Measurements from ENCODE around the gene CTNNA3.

Gene CTNNA3

GRCh38 chr10:66292922-66293321 is 1403.1 kb downstream of the CTNNA3 start:
- Histone ChIP-seq H2AFZ (ENCODE audit: low read depth, low read length, severe bottlenecking) (no peak overlapping the region), H3K9me3 (ENCODE audit: insufficient read depth, low read length) (no peaks in the 10 kb centered on the region), H3K27ac (ENCODE audit: low read depth, low read length) (no peak overlapping the region), H3K4me2 (ENCODE audit: low read depth, low read length, poor library complexity, severe bottlenecking) (no peak overlapping the region), H4K20me1 (ENCODE audit: low read depth, low read length) (no peaks in the 10 kb centered on the region), H3F3A (ENCODE audit: insufficient read depth) (no peaks in the 10 kb centered on the region), H3K9ac (ENCODE audit: low read length) (no peak overlapping the region), H3K79me2 (ENCODE audit: insufficient read depth, low read length) (no peaks in the 10 kb centered on the region), H3K4me3 (ENCODE audit: insufficient read depth, low read length, poor library complexity, severe bottlenecking) (no peak overlapping the region), H3K36me3 (ENCODE audit: low read length) (no peaks in the 10 kb centered on the region), H3K27me3 (ENCODE audit: low read length) (no peaks in the 10 kb centered on the region), H3K9me2 (replicated peaks; ENCODE audit: insufficient read depth, low read length) (no peaks in the 10 kb centered on the region)
- no peak for TF ChIP-seq EZH2phosphoT487 (conservative IDR thresholded peaks at IDR 0.05; ENCODE audit: low read length)
- TF ChIP-seq, protein P1, sequence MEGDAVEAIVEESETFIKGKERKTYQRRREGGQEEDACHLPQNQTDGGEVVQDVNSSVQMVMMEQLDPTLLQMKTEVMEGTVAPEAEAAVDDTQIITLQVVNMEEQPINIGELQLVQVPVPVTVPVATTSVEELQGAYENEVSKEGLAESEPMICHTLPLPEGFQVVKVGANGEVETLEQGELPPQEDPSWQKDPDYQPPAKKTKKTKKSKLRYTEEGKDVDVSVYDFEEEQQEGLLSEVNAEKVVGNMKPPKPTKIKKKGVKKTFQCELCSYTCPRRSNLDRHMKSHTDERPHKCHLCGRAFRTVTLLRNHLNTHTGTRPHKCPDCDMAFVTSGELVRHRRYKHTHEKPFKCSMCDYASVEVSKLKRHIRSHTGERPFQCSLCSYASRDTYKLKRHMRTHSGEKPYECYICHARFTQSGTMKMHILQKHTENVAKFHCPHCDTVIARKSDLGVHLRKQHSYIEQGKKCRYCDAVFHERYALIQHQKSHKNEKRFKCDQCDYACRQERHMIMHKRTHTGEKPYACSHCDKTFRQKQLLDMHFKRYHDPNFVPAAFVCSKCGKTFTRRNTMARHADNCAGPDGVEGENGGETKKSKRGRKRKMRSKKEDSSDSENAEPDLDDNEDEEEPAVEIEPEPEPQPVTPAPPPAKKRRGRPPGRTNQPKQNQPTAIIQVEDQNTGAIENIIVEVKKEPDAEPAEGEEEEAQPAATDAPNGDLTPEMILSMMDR (IDR thresholded peaks at IDR 0.05; ENCODE audit: insufficient read depth, low read length, poor library complexity, severe bottlenecking) = no peak

DNA sequence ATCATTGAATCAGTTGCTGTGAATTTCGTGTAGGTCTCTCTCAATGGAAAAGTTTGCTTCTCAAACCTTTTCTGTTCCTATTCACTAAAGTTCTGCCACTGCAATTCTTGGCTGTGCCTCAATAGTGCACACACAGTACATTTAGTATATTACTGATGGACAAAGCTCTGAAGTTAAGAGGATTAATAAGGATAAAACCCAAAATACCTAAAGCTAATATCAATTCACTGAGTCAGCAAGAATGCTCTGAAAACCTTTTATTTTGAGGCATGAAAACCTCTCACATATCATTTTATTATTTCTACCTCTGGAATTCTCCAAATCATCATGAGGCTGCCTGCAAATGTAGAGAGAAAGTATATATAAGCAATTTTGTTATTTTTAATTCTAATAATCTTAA is 1403.5 kb downstream of the CTNNA3 start:
- Histone ChIP-seq H3K36me3 (ENCODE audit: low read length) (no peaks in the 10 kb centered on the region), H3K9me3 (ENCODE audit: insufficient read depth, low read length) (no peaks in the 10 kb centered on the region), H2AFZ (ENCODE audit: low read depth, low read length, severe bottlenecking) (no peak overlapping the region), H3K9ac (ENCODE audit: low read length) (no peak overlapping the region), H3K79me2 (ENCODE audit: insufficient read depth, low read length) (no peaks in the 10 kb centered on the region), H3K4me2 (ENCODE audit: low read depth, low read length, poor library complexity, severe bottlenecking) (no peak overlapping the region), H4K20me1 (ENCODE audit: low read depth, low read length) (no peaks in the 10 kb centered on the region), H3K27ac (ENCODE audit: low read depth, low read length) (no peak overlapping the region), H3K9me2 (replicated peaks; ENCODE audit: insufficient read depth, low read length) (no peaks in the 10 kb centered on the region), H3F3A (ENCODE audit: insufficient read depth) (no peaks in the 10 kb centered on the region), H3K27me3 (ENCODE audit: low read length) (no peaks in the 10 kb centered on the region), H3K4me3 (ENCODE audit: insufficient read depth, low read length, poor library complexity, severe bottlenecking) (no peak overlapping the region)
- TF ChIP-seq EZH2phosphoT487 (conservative IDR thresholded peaks at IDR 0.05; ENCODE audit: low read length) = no peak
- TF ChIP-seq, protein P1 (IDR thresholded peaks at IDR 0.05; ENCODE audit: insufficient read depth, low read length, poor library complexity, severe bottlenecking) = no peak

- TF ChIP-seq EZH2phosphoT487 (conservative IDR thresholded peaks at IDR 0.05; ENCODE audit: low read length) = no peak
- TF ChIP-seq, protein P1 (IDR thresholded peaks at IDR 0.05; ENCODE audit: insufficient read depth, low read length, poor library complexity, severe bottlenecking) = no peak
- no peak overlapping the region for H3K9ac ChIP-seq (ENCODE audit: low read length)
- H3K4me3 ChIP-seq (ENCODE audit: insufficient read depth, low read length, poor library complexity, severe bottlenecking) = no peak overlapping the region
- no peaks in the 10 kb centered on the region for H4K20me1 ChIP-seq (ENCODE audit: low read depth, low read length)
- H3K27me3 ChIP-seq (ENCODE audit: low read length) = no peaks in the 10 kb centered on the region
- no peak overlapping the region for H3K27ac ChIP-seq (ENCODE audit: low read depth, low read length)
- H3K4me2 ChIP-seq (ENCODE audit: low read depth, low read length, poor library complexity, severe bottlenecking) = no peak overlapping the region
- H3F3A ChIP-seq (ENCODE audit: insufficient read depth) = no peaks in the 10 kb centered on the region
- no peak overlapping the region for H2AFZ ChIP-seq (ENCODE audit: low read depth, low read length, severe bottlenecking)
- no peaks in the 10 kb centered on the region for H3K9me3 ChIP-seq (ENCODE audit: insufficient read depth, low read length)
- no peaks in the 10 kb centered on the region for H3K79me2 ChIP-seq (ENCODE audit: insufficient read depth, low read length)
- H3K9me2 ChIP-seq (replicated peaks; ENCODE audit: insufficient read depth, low read length) = no peaks in the 10 kb centered on the region
- no peaks in the 10 kb centered on the region for H3K36me3 ChIP-seq (ENCODE audit: low read length)
These were observed 1404.9 kb downstream of the CTNNA3 start for GRCh38 chr10:66291133-66291532.
